Activated T-cell treated with anti-CD3 and anti-CD28 coated beads, Interleukin-2, amount 50 U/mL, for 72 hours (primary cell): ENCODE data around the gene PLAU. TPM values are rescaled to one million over a fixed set of nuclear protein-coding genes. Genes with fewer than 3 reads are reported as not detected.
"Not testable (repeated sequence)": the region's sequence is repeated elsewhere in the genome, so short reads cannot be mapped to it uniquely, and the experiment has no call there.

ENCODE experiments used
- ATAC-seq, 2 donors: fragments of 150-1000 bp; cut with Tn5 transposase; replicated peaks in 1 of 2; 2 replicates each; pipeline ENCODE4 v1.10.0; 2021; ENCODE audit warnings: moderate library complexity in 2 of 2, mild to moderate bottlenecking in 1 of 2
- DNase-seq, 2 donors: peaks; one replicate each; pipeline ENCODE4 v3.0.0; 2021 to 2022; ENCODE audit warnings: mixed read lengths in 1 of 2
- H3K27ac Mint-ChIP-seq: one replicate; pipeline ENCODE4 v1.8.0; 2022; ENCODE audit warnings: mild to moderate bottlenecking, moderate library complexity, mixed read lengths
- H3K27me3 Mint-ChIP-seq: one replicate; pipeline ENCODE4 v1.8.0; 2022; ENCODE audit warnings: low read depth, mixed read lengths
- H3K36me3 Mint-ChIP-seq, 2 donors: one replicate each; pipeline ENCODE4 v1.8.0; 2022; ENCODE audit warnings: mixed read lengths in 2 of 2, mild to moderate bottlenecking in 1 of 2; ENCODE audit not compliant: insufficient read depth in 2 of 2
- H3K4me1 Mint-ChIP-seq: one replicate; pipeline ENCODE4 v1.8.0; 2022; ENCODE audit warnings: low read depth, mixed read lengths
- H3K4me3 Mint-ChIP-seq, 2 donors: one replicate each; pipeline ENCODE4 v1.8.0; 2022; ENCODE audit warnings: mild to moderate bottlenecking in 2 of 2, mixed read lengths in 2 of 2, moderate library complexity in 2 of 2
- H3K9me3 Mint-ChIP-seq, 2 donors: one replicate each; pipeline ENCODE4 v1.8.0; 2022; ENCODE audit warnings: mixed read lengths in 2 of 2
- total RNA-seq, 2 donors: library from RNA; stranded (reverse); gene quantifications; one replicate each; pipeline ENCODE4 v1.2.3, GENCODE V29; 2022

PLAU gene
- total RNA-seq, 2 donors from 2014 or later, result 0.43 to 0.44 TPM

DNA sequence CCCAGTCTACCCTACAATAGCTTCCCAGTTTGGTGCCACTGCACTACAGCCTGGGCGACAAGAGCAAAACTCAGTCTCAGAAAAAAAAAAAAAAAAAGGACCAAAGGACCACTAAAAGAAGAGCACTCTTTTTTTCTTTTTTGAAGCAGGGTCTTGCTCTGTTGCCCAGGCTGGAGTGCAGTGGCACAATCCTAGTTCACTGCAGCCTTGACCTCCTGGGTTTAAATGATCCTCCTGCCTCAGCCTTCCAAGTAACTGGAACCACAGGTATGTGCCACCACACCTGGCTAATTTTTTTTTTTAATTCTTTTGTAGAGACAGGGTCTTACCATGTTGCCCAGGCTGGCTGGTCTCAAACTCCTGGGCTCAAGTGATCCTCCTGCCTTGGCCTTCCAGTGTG lies 14.0 kb downstream of the PLAU start:
- Mint-ChIP-seq H3K36me3 (no peaks in the 10 kb centered on the region), H3K27ac (peak overlapping the region; percentile 1), H3K9me3 (no peaks in the 10 kb centered on the region), H3K4me3 (no peak overlapping the region), H3K27me3 (peaks cover 73% of the 10 kb centered on the region), H3K4me1 (peaks cover 32% of the 10 kb centered on the region)
- no peak for DNase-seq
- no peak for ATAC-seq

DNA sequence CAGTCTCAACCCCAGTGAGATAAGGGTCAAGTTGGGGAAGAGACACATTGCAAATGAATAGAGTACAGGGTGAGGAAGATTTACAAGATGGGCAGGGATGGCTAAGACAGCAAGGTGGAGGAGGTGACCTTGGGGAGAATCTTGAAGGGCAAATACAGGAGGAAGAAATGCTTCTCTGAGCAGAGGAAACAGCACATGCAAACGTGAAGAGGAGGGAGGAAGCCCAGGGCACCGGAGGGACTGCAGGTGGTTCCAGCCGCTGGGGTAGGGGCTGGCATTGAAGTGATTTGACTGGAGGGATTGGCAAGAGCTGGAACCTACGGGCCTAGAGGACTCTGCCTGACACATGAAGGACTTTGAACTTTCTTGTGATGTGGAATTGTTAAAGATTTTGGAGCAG lies 14.6 kb downstream of the PLAU start:
- Mint-ChIP-seq H3K36me3 (no peaks in the 10 kb centered on the region), H3K27ac (no peak overlapping the region), H3K9me3 (no peaks in the 10 kb centered on the region), H3K4me1 (peaks cover 27% of the 10 kb centered on the region), H3K4me3 (no peak overlapping the region), H3K27me3 (peaks cover 73% of the 10 kb centered on the region)
- ATAC-seq, result no peak
- no peak for DNase-seq

DNA sequence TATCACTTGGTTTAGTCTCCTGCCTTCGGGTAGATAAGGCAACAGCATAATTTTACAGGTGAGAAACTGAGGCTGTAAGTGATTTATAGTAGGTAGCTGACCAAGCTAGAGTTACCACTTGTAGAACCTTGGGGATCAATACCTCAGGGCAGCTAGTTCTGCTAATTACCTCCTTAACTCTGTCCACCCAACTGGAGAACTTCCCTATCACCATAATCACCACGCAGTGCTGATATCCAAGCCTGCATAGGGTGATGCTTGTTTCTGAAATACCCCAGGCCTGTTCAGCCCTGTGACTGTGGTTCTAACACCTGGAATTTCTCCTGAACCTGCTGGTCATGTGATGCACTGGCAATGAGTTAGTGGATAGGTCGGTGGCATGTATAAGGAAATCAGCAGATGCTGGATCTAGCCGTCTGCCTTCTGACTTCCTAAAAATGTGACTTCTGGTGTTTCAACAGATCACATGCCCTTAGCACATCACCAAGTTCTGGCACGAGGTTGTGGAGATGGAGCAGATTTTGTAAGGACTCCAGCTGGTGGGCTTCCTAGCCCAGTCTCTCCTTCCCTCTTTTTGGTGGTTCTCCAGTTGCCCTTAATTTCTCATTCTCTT lies 15.3 kb downstream of the PLAU start:
- Mint-ChIP-seq H3K4me1 (peaks cover 30% of the 10 kb centered on the region), H3K36me3 (no peaks in the 10 kb centered on the region), H3K4me3 (no peak overlapping the region), H3K27ac (no peak overlapping the region), H3K27me3 (peaks cover 73% of the 10 kb centered on the region), H3K9me3 (no peaks in the 10 kb centered on the region)
- no peak for ATAC-seq
- DNase-seq, result no peak

DNA sequence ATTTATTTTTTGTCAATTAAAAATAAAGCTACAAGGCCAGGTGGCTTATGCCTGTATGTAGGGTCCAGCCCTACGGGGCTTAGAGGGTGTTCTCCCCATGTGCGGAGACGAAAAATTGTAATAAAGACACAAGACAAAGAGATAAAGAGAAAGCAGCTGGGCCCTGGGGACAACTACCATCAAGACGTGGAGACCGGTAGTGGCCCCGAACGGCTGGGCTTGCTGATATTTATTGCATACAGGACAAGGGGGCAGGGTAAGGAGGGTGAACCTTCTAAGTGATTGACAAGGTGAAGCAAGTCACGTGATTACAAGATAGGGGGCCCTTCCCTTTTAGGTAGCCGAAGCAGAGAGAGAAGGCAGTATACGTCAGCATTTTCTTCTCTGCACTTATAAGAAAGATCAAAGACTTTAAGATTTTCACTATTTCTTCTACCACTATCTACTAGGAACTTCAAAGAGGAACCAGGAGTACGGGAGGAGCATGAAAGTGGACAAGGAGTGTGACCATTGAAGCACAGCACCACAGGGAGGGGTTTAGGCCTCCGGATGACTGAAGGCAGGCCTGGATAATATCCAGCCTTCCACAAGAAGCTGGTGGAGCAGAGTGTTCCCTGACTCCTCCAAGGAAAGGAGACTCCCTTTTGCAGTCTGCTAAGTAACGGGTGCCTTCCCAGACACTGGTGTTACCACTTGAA lies 19.8 kb downstream of the PLAU start:
- not testable (repeated sequence) for H3K4me3 Mint-ChIP-seq, H3K27ac Mint-ChIP-seq, ATAC-seq, H3K9me3 Mint-ChIP-seq, DNase-seq, H3K36me3 Mint-ChIP-seq
- Mint-ChIP-seq H3K4me1 (peaks cover 26% of the 10 kb centered on the region), H3K27me3 (peaks cover 43% of the 10 kb centered on the region)

DNA sequence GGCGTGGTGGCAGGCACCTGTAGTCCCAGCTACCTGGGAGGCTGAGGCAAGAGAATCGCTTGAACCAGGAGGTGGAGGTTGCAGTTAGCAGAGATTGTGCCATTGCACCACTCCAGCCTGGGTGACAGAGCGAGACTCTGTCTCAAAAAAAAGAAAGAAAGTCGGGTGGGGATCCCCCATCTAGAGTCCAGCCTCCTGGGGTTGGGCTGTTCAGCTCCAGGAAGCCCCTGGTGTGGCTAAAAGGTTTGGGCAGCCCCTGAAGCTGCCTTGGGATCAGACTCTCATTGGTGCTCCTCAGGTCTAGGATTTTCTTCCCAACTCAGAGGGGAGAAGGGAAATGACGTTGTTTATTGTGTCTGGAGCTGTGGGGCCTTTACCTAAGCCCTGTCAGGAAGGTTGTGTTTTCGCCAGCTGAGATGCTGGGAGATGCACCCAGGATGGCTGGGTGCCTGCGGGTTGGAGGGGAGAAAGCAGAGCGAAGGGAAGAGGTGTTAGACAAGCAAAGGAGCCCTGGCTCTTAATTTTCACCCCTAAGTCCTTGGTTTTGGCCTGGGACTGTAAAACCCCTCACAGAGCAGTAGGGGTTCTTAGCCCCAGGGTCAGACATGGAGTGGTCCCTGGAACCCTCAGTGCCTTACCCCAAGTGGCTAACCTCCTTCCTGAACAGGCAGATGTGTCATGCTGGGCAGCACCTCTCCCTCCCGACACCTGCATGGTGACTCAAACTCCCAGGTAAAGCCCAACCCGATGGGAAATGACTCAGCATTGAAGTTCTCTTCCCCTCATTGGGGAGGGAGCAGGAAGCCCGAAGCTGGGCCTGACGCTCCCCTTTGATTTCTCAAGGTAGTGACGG lies 21.1 kb downstream of the PLAU start:
- H3K4me1 Mint-ChIP-seq, result peaks cover 26% of the 10 kb centered on the region
- peak overlapping the region; percentile 50 to 52 for H3K4me3 Mint-ChIP-seq
- ATAC-seq (peak; percentile 94 to 95), DNase-seq (peak; percentile 74 to 77)
- peak overlapping the region; percentile 17 for H3K27ac Mint-ChIP-seq
- no peaks in the 10 kb centered on the region for H3K9me3 Mint-ChIP-seq
- H3K36me3 Mint-ChIP-seq, result no peaks in the 10 kb centered on the region
- H3K27me3 Mint-ChIP-seq, result peaks cover 32% of the 10 kb centered on the region

DNA sequence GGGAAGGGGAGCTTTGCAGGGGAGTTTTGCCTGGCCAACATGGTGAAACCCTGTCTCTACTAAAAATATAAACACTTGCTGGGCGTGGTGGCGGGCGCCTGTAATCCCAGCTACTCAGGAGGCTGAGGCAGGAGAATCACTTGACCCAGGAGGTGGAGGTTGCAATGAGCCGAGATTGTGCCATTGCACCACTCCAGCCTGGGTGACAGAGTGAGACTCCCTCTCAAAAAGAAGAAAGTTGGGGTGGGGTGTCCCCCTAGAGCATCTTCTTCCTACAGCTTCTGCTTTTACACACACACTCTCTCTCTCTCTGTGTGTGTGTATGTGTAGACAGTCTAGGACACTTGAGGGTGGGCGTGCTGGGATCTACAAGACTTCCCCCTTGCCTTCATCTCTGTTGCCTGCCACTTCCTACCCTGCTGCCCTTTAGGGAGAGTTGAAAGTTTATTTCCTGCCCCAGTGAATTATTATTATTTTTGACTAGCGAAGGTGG lies 21.7 kb downstream of the PLAU start:
- H3K36me3 Mint-ChIP-seq, result no peaks in the 10 kb centered on the region
- peaks cover 25% of the 10 kb centered on the region for H3K27me3 Mint-ChIP-seq
- no peak for DNase-seq
- no peaks in the 10 kb centered on the region for H3K9me3 Mint-ChIP-seq
- peak overlapping the region; percentile 17 for H3K27ac Mint-ChIP-seq
- peaks cover 26% of the 10 kb centered on the region for H3K4me1 Mint-ChIP-seq
- ATAC-seq, result peak; percentile 38 to 45
- H3K4me3 Mint-ChIP-seq, result peak overlapping the region; percentile 50 to 52

DNA sequence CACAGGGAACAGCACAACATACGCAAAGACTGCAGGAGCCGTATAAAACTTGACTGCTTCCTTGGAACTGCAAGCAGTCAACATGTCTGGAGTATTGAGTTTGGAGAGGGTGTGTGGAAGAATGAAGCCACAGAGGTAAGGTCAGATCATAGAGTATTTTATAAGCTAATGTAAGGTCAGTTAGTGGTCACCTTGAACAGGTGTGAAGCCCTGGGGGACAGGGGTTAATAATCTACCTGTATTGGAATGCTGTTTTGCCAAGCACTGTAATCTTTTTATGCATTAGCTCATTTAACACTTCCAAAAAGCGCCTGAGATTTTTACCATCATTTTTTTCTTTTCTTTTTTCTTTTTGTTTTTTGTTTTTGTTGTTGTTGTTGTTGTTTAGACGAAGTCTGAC lies 23.1 kb downstream of the PLAU start:
- no peaks in the 10 kb centered on the region for H3K36me3 Mint-ChIP-seq
- DNase-seq (no peak), ATAC-seq (no peak)
- no peak overlapping the region for H3K4me3 Mint-ChIP-seq
- peaks cover 11% of the 10 kb centered on the region for H3K27me3 Mint-ChIP-seq
- peaks cover 26% of the 10 kb centered on the region for H3K4me1 Mint-ChIP-seq
- H3K9me3 Mint-ChIP-seq, result no peaks in the 10 kb centered on the region
- no peak overlapping the region for H3K27ac Mint-ChIP-seq

DNA sequence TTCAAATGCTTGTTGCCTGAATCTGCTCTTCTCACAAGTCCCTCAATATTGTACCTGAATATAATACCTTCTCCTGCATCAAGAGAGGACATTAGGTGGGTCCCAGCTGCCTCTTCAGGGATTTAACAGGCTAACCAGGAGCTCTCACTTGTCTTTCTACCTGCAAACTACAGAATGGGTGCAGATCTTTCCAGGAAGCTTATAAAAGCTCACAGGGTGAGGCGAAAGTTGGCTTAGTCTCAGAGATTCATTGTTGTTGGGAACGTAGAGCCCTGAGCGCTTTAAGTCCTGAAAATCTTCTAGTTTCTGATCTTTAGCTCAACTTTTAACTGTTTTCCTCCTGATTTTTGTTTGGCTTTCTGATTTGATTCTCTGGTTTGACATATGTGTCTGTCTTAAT lies 25.0 kb downstream of the PLAU start:
- Mint-ChIP-seq H3K27ac (no peak overlapping the region), H3K27me3 (peaks cover 6% of the 10 kb centered on the region), H3K4me1 (peaks cover 22% of the 10 kb centered on the region), H3K4me3 (no peak overlapping the region), H3K9me3 (no peaks in the 10 kb centered on the region), H3K36me3 (no peaks in the 10 kb centered on the region)
- no peak for ATAC-seq
- DNase-seq, result no peak

DNA sequence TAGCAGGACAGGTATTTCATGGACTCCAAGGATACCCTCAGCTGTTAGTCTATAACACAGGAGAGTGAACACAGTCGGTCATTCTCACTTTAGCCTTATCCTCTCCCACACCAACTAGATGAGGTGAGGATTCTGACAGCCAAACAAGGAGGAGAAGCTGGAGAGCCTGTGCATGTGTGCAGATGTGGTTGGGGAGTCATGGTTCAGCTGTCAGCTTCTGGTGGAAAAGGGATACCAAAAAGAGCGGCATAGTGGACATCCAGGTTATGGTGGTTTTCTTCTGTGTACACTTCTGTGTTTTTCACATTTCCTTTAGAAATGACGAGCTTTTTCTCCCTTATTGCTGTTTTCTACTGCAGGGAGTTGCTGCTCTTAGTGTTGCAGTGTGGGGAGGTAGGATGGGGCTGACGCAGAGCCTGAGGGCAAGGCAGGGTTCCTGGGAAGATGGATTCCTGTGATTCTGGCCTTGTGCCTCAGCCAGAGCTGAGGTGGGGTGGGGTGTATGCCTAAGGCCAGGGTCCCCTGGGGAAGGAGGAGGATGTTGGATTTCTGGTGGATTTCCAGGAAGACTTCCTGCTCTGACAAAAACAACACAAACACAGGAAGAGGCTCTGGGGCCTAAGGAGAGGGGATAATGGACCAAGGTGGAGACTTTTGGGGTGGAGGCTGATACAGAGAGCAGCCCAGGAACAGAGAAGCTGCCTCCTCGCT lies 26.6 kb downstream of the PLAU start:
- ATAC-seq, result no peak
- Mint-ChIP-seq H3K36me3 (no peaks in the 10 kb centered on the region), H3K27me3 (peaks cover 6% of the 10 kb centered on the region), H3K9me3 (no peaks in the 10 kb centered on the region), H3K4me1 (peaks cover 8% of the 10 kb centered on the region), H3K27ac (no peak overlapping the region), H3K4me3 (no peak overlapping the region)
- no peak for DNase-seq

DNA sequence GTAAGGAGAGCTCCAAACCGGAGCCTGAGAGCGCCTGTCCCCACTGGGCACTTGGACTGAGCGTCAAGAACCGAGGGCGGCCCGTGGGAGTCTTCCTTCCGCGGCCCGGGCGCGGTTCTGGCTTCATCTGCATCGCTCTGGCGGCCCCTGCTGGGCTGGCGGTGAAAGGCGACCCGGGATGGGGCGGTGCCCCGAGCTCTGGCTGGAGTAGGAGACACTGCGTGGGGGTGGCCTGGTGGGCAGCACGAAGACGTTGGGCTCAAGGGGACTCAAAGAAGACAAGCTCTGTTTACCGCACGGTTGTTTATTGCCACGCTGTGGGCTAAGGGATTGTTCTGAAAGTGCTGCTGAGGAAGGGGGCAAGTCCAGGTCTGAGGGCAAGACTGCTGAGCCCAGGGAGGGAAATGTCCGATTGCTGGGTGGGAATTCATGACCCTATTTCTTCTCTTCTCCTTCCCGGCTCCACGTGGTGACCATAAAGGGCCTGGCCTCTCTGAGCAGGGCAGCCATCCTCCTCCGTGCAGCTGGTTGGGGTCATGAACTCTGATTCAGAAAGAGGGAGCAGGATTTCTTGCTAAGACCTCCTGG lies 29.8 kb downstream of the PLAU start:
- Mint-ChIP-seq H3K4me3 (peak overlapping the region; percentile 58 to 67), H3K9me3 (peaks cover 0 to 1% of the 10 kb centered on the region in 2 donors), H3K27me3 (no peaks in the 10 kb centered on the region), H3K4me1 (no peaks in the 10 kb centered on the region), H3K27ac (no peak overlapping the region), H3K36me3 (peaks cover 0 to 1% of the 10 kb centered on the region in 2 donors)
- ATAC-seq (peak; percentile 99 to 100), DNase-seq (peak; percentile 90 to 93)

DNA sequence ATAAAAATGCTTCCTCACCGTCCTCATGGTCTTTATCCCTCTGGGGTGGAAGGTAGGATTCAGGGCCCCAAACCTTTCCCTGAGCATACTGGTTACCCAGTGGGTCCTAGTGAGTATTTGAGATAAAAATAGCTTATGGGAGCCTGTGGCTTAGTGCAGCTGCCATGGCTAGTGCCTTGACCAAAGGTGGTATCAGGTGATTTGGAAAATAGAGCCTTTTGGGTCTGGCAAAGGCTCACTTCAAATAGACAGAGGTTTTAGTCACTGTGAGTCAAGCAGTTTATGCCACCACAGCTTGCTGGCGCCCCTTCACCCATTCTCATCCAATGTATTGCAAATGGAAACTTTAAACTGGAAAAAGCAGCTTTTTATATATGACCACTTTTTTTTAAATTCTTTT lies 30.4 kb downstream of the PLAU start:
- Mint-ChIP-seq H3K27me3 (no peaks in the 10 kb centered on the region), H3K36me3 (peaks cover 0 to 1% of the 10 kb centered on the region in 2 donors), H3K4me1 (no peaks in the 10 kb centered on the region), H3K9me3 (peaks cover 0 to 1% of the 10 kb centered on the region in 2 donors), H3K4me3 (peak overlapping the region in 1 of 2 donors; percentile 67), H3K27ac (no peak overlapping the region)
- ATAC-seq (no peak), DNase-seq (no peak)

DNA sequence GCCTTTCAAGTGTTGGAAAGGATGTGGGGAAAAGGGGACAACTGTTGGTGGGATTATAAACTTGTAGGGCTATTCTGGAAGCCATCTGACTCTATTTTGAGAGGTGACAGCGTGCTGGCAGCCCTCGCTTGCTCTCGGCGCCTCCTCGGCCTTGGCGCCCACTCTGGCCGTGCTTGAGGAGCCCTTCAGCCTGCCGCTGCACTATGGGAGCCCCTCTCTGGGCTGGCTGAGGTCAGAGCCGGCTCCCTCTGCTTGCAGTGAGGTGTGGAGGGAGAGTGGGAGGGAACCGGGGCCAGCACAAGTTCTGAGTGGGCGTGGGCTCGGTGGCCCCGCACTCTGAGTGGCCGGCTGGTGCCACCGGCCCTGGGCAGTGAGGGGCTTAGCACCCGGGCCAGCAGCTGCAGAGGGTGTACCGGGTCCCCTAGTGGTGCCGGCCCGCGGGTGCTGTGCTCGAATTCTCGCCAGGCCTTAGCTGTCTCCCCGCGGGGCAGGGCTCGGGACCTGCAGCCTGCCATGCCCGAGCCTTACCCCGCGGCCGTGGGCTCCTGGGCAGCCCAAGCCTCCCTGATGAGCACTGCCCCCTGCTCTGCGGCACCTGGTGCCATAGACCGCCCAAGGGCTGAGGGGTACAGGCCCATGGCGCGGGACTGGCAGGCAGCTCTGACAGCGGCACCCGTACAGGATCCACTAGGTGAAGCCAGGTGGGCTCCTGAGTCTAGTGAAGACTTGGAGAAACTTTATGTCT lies 33.6 kb downstream of the PLAU start:
- no peaks in the 10 kb centered on the region for H3K4me1 Mint-ChIP-seq
- no peaks in the 10 kb centered on the region for H3K27me3 Mint-ChIP-seq
- H3K27ac Mint-ChIP-seq, result no peak overlapping the region
- no peak overlapping the region for H3K4me3 Mint-ChIP-seq
- DNase-seq (no peak), ATAC-seq (no peak)
- H3K9me3 Mint-ChIP-seq, result peaks cover 0 to 1% of the 10 kb centered on the region in 2 donors
- peaks cover 0 to 1% of the 10 kb centered on the region in 2 donors for H3K36me3 Mint-ChIP-seq
